ENCODE measurements around the gene OSBP2. TPM values are rescaled to one million over a fixed set of nuclear protein-coding genes. Genes with fewer than 3 reads are reported as not detected.

Gene OSBP2
- total RNA-seq, 1 donor from 2014 or later: 15.8 TPM

- no peaks in the 10 kb centered on the region for H3K4me1 Mint-ChIP-seq
- no peak overlapping the region for H3K27ac Mint-ChIP-seq
- H3K4me3 Mint-ChIP-seq: no peak overlapping the region
- no peaks in the 10 kb centered on the region for H3K27me3 Mint-ChIP-seq (ENCODE audit: low read depth)
- TF ChIP-seq, protein P1, sequence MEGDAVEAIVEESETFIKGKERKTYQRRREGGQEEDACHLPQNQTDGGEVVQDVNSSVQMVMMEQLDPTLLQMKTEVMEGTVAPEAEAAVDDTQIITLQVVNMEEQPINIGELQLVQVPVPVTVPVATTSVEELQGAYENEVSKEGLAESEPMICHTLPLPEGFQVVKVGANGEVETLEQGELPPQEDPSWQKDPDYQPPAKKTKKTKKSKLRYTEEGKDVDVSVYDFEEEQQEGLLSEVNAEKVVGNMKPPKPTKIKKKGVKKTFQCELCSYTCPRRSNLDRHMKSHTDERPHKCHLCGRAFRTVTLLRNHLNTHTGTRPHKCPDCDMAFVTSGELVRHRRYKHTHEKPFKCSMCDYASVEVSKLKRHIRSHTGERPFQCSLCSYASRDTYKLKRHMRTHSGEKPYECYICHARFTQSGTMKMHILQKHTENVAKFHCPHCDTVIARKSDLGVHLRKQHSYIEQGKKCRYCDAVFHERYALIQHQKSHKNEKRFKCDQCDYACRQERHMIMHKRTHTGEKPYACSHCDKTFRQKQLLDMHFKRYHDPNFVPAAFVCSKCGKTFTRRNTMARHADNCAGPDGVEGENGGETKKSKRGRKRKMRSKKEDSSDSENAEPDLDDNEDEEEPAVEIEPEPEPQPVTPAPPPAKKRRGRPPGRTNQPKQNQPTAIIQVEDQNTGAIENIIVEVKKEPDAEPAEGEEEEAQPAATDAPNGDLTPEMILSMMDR (IDR thresholded peaks at IDR 0.05; ENCODE audit: unreplicated experiment): no peak
- no peak for DNase-seq (ENCODE audit: low spot score in 2 of 2, unreplicated experiment in 2 of 2)
- no peaks in the 10 kb centered on the region for H3K36me3 Mint-ChIP-seq
- no peaks in the 10 kb centered on the region for H3K9me3 Mint-ChIP-seq
Measured at GRCh38 chr22:30649430-30650007, 45.2 kb upstream of the OSBP2 start.

- no peak overlapping the region for H3K27ac Mint-ChIP-seq
- H3K4me3 Mint-ChIP-seq: no peak overlapping the region
- H3K9me3 Mint-ChIP-seq: no peaks in the 10 kb centered on the region
- TF ChIP-seq, protein P1 (IDR thresholded peaks at IDR 0.05; ENCODE audit: unreplicated experiment): no peak
- no peaks in the 10 kb centered on the region for H3K4me1 Mint-ChIP-seq
- H3K27me3 Mint-ChIP-seq (ENCODE audit: low read depth): no peaks in the 10 kb centered on the region
- DNase-seq (ENCODE audit: low spot score in 2 of 2, unreplicated experiment in 2 of 2): no peak
- H3K36me3 Mint-ChIP-seq: no peaks in the 10 kb centered on the region
Measured at GRCh38 chr22:30650508-30651116, 44.1 kb upstream of the OSBP2 start.

DNA sequence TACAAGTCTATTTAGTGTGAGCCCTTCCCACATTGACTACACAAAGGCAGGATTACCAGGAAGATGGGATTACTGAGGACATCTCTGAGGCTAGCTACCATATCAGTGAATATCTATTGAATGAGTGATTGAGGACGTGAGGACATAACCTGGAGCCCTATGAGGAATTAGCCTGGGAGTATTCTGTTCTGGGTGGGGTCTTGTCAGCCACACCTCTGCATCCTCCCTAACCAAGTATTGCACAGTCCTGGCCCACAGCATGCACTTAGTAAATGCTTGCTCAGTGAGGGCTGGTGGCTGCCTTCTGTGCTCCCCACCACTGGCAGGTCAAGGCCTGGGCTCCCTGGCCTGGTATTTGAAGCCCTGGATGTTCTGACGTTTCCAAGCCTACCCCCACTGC is 41.8 kb upstream of the OSBP2 start:
- DNase-seq (ENCODE audit: low spot score in 2 of 2, unreplicated experiment in 2 of 2): no peak
- no peak overlapping the region for H3K4me3 Mint-ChIP-seq
- no peaks in the 10 kb centered on the region for H3K9me3 Mint-ChIP-seq
- no peak overlapping the region for H3K27ac Mint-ChIP-seq
- no peaks in the 10 kb centered on the region for H3K4me1 Mint-ChIP-seq
- no peaks in the 10 kb centered on the region for H3K27me3 Mint-ChIP-seq (ENCODE audit: low read depth)
- TF ChIP-seq, protein P1 (IDR thresholded peaks at IDR 0.05; ENCODE audit: unreplicated experiment): no peak
- no peaks in the 10 kb centered on the region for H3K36me3 Mint-ChIP-seq

GRCh38 chr22:30654361-30654760 is 40.3 kb upstream of the OSBP2 start:
- no peaks in the 10 kb centered on the region for H3K27me3 Mint-ChIP-seq (ENCODE audit: low read depth)
- no peaks in the 10 kb centered on the region for H3K9me3 Mint-ChIP-seq
- TF ChIP-seq, protein P1 (IDR thresholded peaks at IDR 0.05; ENCODE audit: unreplicated experiment): no peak
- no peak overlapping the region for H3K4me3 Mint-ChIP-seq
- H3K4me1 Mint-ChIP-seq: no peaks in the 10 kb centered on the region
- no peak for DNase-seq (ENCODE audit: low spot score in 2 of 2, unreplicated experiment in 2 of 2)
- no peak overlapping the region for H3K27ac Mint-ChIP-seq
- H3K36me3 Mint-ChIP-seq: peaks cover 4% of the 10 kb centered on the region

- H3K4me1 Mint-ChIP-seq: no peaks in the 10 kb centered on the region
- no peaks in the 10 kb centered on the region for H3K27me3 Mint-ChIP-seq (ENCODE audit: low read depth)
- no peaks in the 10 kb centered on the region for H3K9me3 Mint-ChIP-seq
- no peak overlapping the region for H3K27ac Mint-ChIP-seq
- no peak overlapping the region for H3K4me3 Mint-ChIP-seq
- H3K36me3 Mint-ChIP-seq: peaks cover 13% of the 10 kb centered on the region
- no peak for DNase-seq (ENCODE audit: low spot score in 2 of 2, unreplicated experiment in 2 of 2)
- TF ChIP-seq, protein P1 (IDR thresholded peaks at IDR 0.05; ENCODE audit: unreplicated experiment): no peak
Measured at GRCh38 chr22:30655532-30655931, 39.1 kb upstream of the OSBP2 start.
